Gastroesophageal sphincter (tissue), 3 donors: ENCODE data around the gene SCGB1C2.

Experiments used
- POLR2A ChIP-seq, 2 donors: fragments of 450-650 bp; IDR thresholded peaks; one replicate each; pipeline ENCODE4 v1.6.1; 2017; ENCODE audit warnings: antibody characterized with exemption in 2 of 2, mild to moderate bottlenecking in 2 of 2, moderate library complexity in 1 of 2
- TF ChIP-seq, protein P1 (sequence below), 4 experiments: fragments of 200-600 bp in 2 of 4; fragments of 450-650 bp in 2 of 4; sonication (generic) in 1 of 4; IDR thresholded peaks; one replicate each; pipeline ENCODE4 v1.5.1; 2017 to 2019; ENCODE audit warnings: antibody characterized with exemption in 4 of 4, mild to moderate bottlenecking in 2 of 4, moderate library complexity in 2 of 4

DNA sequence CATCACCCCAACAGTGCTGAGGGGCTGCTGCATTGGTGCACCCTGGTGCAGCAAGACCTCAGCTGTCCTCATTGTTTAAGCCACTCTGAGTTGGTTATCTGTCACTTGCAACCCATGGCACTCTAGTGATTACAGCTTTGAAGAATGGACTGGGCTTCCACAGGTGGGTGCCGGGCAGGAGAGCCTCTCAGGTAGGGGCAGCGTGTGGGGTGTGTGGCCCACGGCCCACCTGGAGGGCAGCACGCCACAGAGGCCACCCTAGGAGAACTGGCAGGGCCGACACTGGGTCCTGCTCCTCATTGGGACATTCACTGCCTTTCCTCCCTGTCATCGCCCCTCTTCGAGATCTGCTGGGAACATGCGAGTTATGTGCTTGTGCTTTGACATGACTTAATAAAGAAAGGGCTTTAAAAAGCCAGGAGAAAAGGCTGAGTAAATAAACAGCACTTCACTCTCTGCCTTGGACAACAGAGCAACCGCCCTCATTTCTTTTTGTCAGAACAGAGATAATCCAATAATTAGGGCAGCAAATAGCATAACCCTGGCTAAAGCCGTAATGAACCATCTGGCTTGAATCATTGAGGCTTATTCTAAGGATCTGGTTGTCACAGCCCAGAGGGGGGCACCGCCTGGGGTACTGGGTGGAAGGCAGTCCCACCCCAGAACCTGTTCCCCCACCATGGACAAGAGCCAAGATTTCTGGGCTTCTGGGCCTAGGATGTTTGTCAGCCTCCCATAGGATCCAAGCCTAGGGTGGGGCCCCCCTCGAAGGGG is 41.1 kb downstream of the SCGB1C2 start:
- TF ChIP-seq, protein P1, sequence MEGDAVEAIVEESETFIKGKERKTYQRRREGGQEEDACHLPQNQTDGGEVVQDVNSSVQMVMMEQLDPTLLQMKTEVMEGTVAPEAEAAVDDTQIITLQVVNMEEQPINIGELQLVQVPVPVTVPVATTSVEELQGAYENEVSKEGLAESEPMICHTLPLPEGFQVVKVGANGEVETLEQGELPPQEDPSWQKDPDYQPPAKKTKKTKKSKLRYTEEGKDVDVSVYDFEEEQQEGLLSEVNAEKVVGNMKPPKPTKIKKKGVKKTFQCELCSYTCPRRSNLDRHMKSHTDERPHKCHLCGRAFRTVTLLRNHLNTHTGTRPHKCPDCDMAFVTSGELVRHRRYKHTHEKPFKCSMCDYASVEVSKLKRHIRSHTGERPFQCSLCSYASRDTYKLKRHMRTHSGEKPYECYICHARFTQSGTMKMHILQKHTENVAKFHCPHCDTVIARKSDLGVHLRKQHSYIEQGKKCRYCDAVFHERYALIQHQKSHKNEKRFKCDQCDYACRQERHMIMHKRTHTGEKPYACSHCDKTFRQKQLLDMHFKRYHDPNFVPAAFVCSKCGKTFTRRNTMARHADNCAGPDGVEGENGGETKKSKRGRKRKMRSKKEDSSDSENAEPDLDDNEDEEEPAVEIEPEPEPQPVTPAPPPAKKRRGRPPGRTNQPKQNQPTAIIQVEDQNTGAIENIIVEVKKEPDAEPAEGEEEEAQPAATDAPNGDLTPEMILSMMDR (IDR thresholded peaks at IDR 0.05) = no peak
- TF ChIP-seq POLR2A (IDR thresholded peaks at IDR 0.05) = no peak
